Measurements from ENCODE around the gene ARHGAP26.

The ARHGAP26 gene

DNA sequence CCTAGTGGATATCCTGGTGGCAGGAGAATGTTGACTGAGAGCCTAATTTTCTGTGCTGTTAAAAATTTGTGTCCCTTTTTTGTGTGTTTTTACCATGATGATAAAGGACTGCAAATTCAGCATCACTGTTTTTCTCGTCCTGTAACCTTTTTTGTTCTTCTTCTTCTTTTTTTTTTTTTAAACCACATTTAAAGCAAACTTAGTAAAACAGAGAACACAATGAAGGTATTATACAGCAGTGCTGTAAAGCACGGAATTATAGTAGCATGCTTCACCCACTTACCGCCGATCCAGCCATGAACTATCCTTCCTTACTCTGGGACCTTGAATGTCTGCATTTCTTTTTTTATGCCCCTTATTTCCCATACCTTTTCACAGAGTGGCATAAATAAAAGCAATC, 280.0 kb downstream of the ARHGAP26 start:
- Histone ChIP-seq H3K4me2 (ENCODE audit: low read length) (no peak overlapping the region), H2AFZ (ENCODE audit: low read length) (no peak overlapping the region), H3K36me3 (ENCODE audit: insufficient read depth, low read length) (no peaks in the 10 kb centered on the region), H3K4me3 (ENCODE audit: low read depth, low read length, poor library complexity, severe bottlenecking) (no peak overlapping the region), H4K20me1 (ENCODE audit: insufficient read depth, low read length) (no peaks in the 10 kb centered on the region), H3K27me3 (ENCODE audit: insufficient read depth, low read length) (no peaks in the 10 kb centered on the region), H3K4me1 (ENCODE audit: insufficient read depth, low read length, severe bottlenecking) (peaks cover 15% of the 10 kb centered on the region), H3K79me2 (ENCODE audit: insufficient read depth, low read length) (no peaks in the 10 kb centered on the region), H3K9me2 (ENCODE audit: low read depth, low read length) (no peaks in the 10 kb centered on the region), H3K27ac (ENCODE audit: low read depth, low read length, poor library complexity, severe bottlenecking) (no peak overlapping the region), H3F3A (ENCODE audit: insufficient read depth, low read length) (no peaks in the 10 kb centered on the region), H3K9me3 (ENCODE audit: low read length) (no peaks in the 10 kb centered on the region), H3K9ac (ENCODE audit: low read length) (no peak overlapping the region)
- no peak for TF ChIP-seq EZH2 (IDR thresholded peaks at IDR 0.05; ENCODE audit: borderline replicate concordance, low read length)
- TF ChIP-seq, protein P1, sequence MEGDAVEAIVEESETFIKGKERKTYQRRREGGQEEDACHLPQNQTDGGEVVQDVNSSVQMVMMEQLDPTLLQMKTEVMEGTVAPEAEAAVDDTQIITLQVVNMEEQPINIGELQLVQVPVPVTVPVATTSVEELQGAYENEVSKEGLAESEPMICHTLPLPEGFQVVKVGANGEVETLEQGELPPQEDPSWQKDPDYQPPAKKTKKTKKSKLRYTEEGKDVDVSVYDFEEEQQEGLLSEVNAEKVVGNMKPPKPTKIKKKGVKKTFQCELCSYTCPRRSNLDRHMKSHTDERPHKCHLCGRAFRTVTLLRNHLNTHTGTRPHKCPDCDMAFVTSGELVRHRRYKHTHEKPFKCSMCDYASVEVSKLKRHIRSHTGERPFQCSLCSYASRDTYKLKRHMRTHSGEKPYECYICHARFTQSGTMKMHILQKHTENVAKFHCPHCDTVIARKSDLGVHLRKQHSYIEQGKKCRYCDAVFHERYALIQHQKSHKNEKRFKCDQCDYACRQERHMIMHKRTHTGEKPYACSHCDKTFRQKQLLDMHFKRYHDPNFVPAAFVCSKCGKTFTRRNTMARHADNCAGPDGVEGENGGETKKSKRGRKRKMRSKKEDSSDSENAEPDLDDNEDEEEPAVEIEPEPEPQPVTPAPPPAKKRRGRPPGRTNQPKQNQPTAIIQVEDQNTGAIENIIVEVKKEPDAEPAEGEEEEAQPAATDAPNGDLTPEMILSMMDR (IDR thresholded peaks at IDR 0.05; ENCODE audit: low read length), result no peak

DNA sequence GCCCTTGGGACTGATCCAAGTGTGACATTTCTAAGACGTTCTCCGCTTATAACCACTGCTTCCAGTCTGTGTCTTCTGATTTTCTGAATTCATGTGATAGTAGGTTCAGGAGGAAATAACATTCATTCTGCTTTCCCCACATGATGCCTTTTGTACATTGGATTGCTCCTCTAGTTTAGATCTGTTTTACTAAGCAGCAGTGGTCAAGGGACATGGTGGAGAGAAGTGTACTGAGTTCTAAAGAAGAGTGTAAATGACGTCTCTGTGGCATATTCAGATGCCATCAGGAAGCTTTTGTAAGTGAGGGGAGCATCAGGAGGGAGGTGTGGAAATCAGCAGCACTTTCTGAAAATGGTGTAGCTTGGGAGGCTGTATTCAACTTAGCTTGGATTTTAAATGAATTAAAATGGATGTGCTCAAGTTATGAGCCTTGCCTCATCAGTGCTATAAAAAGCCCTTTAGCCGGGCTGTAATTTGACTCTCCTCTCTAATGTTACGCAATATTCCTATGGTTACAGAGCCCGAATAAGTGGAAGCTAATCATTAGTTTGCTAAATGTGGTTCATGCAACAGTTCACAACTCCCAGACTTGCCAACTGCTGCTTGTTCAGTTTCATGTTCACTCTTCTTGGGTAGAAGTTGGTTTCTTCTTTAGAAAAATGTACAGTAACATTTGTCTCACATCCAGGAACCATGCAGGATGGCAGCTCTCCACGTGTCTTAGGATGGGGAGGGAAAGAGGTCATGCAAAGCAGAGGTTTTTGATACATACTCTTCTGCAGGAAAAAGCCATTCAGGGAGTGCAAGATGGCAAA, 281.3 kb downstream of the ARHGAP26 start:
- no peaks in the 10 kb centered on the region for H3F3A ChIP-seq (ENCODE audit: insufficient read depth, low read length)
- H3K4me1 ChIP-seq (ENCODE audit: insufficient read depth, low read length, severe bottlenecking), result peaks cover 15% of the 10 kb centered on the region
- no peaks in the 10 kb centered on the region for H3K9me3 ChIP-seq (ENCODE audit: low read length)
- H3K4me2 ChIP-seq (ENCODE audit: low read length), result no peak overlapping the region
- no peaks in the 10 kb centered on the region for H3K36me3 ChIP-seq (ENCODE audit: insufficient read depth, low read length)
- no peak overlapping the region for H3K27ac ChIP-seq (ENCODE audit: low read depth, low read length, poor library complexity, severe bottlenecking)
- no peaks in the 10 kb centered on the region for H3K27me3 ChIP-seq (ENCODE audit: insufficient read depth, low read length)
- H4K20me1 ChIP-seq (ENCODE audit: insufficient read depth, low read length), result no peaks in the 10 kb centered on the region
- H2AFZ ChIP-seq (ENCODE audit: low read length), result no peak overlapping the region
- TF ChIP-seq, protein P1 (IDR thresholded peaks at IDR 0.05; ENCODE audit: low read length), result no peak
- no peak for TF ChIP-seq EZH2 (IDR thresholded peaks at IDR 0.05; ENCODE audit: borderline replicate concordance, low read length)
- no peaks in the 10 kb centered on the region for H3K9me2 ChIP-seq (ENCODE audit: low read depth, low read length)
- H3K9ac ChIP-seq (ENCODE audit: low read length), result no peak overlapping the region
- H3K4me3 ChIP-seq (ENCODE audit: low read depth, low read length, poor library complexity, severe bottlenecking), result no peak overlapping the region
- H3K79me2 ChIP-seq (ENCODE audit: insufficient read depth, low read length), result no peaks in the 10 kb centered on the region

DNA sequence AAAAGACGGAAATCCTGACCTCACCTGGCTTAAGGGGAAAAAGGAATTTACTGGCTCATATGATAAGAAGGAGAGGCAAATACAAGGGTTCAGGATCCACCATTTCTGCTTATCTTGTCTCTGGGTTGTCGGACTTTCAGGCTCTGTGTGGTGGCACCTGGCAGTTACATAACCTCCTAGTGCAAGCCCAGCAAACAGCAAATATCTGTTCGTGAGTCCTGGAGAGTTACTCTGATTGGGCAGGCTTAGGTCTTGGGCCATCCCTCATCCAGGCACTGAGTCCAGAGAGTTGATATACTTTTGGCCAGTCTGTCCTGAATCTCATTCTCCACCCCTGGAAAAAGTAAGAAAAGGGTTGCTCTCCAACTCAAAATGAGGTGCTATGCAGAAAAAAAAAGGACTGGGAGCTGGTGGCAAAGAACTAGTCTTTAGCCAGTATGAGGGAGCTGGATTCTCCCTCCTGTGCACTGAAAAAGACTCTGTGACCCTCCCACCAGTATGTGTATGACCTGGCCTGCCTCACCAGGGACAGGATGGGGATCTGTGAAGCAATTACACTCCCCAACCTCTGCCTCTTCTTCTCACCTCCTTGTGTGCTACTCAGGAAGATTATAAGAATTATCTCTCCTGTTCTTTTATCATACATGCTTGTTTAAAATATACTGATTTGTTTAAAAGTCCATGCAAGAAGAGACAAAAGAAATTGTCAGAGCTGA, 282.9 kb downstream of the ARHGAP26 start:
- Histone ChIP-seq H3F3A (ENCODE audit: insufficient read depth, low read length) (no peaks in the 10 kb centered on the region), H2AFZ (ENCODE audit: low read length) (no peak overlapping the region), H3K4me1 (ENCODE audit: insufficient read depth, low read length, severe bottlenecking) (peaks cover 27% of the 10 kb centered on the region), H3K79me2 (ENCODE audit: insufficient read depth, low read length) (no peaks in the 10 kb centered on the region), H3K9ac (ENCODE audit: low read length) (no peak overlapping the region), H3K36me3 (ENCODE audit: insufficient read depth, low read length) (no peaks in the 10 kb centered on the region), H3K4me3 (ENCODE audit: low read depth, low read length, poor library complexity, severe bottlenecking) (no peak overlapping the region), H3K27ac (ENCODE audit: low read depth, low read length, poor library complexity, severe bottlenecking) (no peak overlapping the region), H3K9me3 (ENCODE audit: low read length) (no peaks in the 10 kb centered on the region), H3K4me2 (ENCODE audit: low read length) (no peak overlapping the region), H3K9me2 (ENCODE audit: low read depth, low read length) (no peaks in the 10 kb centered on the region), H4K20me1 (ENCODE audit: insufficient read depth, low read length) (no peaks in the 10 kb centered on the region), H3K27me3 (ENCODE audit: insufficient read depth, low read length) (no peaks in the 10 kb centered on the region)
- TF ChIP-seq, protein P1 (IDR thresholded peaks at IDR 0.05; ENCODE audit: low read length), result no peak
- TF ChIP-seq EZH2 (IDR thresholded peaks at IDR 0.05; ENCODE audit: borderline replicate concordance, low read length), result no peak
